Keratinocyte (primary cell): ENCODE data around the gene CABLES2. TPM values are rescaled to one million over a fixed set of nuclear protein-coding genes. Genes with fewer than 3 reads are reported as not detected.

ENCODE experiments used
- DNase-seq: peaks from one replicate; pipeline ENCODE4 v3.0.0-alpha.2; 2011; ENCODE audit warnings: low read depth, missing footprints, low spot score
- FAIRE-seq: peaks from 2 replicates; lab custom pipeline; 2011; peaks lifted over from hg19 to GRCh38; lab: Jason Lieb, UNC
- H2AFZ ChIP-seq: 2 replicates; pipeline ENCODE4 v1.6.0; 2012; ENCODE audit warnings: low read length, control low read depth, inconsistent platforms; ENCODE audit not compliant: control insufficient read depth
- H3K27ac ChIP-seq: 2 replicates; pipeline ENCODE4 v1.5.1; 2011; ENCODE audit warnings: low read length; ENCODE audit not compliant: control insufficient read depth, insufficient read depth
- H3K27me3 ChIP-seq: 3 replicates; pipeline ENCODE4 v1.6.0; 2011; ENCODE audit warnings: low read length; ENCODE audit not compliant: control insufficient read depth, insufficient read depth; ENCODE audit errors: extremely low read depth
- H3K36me3 ChIP-seq, 2 experiments: 2 replicates in 1 of 2; 3 replicates in 1 of 2; pipeline ENCODE4 v1.5.1; 2011; ENCODE audit warnings: low read length in 2 of 2, mild to moderate bottlenecking in 1 of 2; ENCODE audit not compliant: control insufficient read depth in 2 of 2, insufficient read depth in 2 of 2; ENCODE audit errors: extremely low read depth in 1 of 2
- H3K4me1 ChIP-seq: 3 replicates; pipeline ENCODE4 v1.5.1; 2011; ENCODE audit warnings: low read length; ENCODE audit not compliant: control insufficient read depth, insufficient read depth; ENCODE audit errors: extremely low read depth
- H3K4me2 ChIP-seq: 3 replicates; pipeline ENCODE4 v1.6.0; 2011; ENCODE audit warnings: low read depth, low read length; ENCODE audit not compliant: control insufficient read depth, insufficient read depth; ENCODE audit errors: extremely low read depth
- H3K4me3 ChIP-seq, 3 experiments: fragments of 200-600 bp in 1 of 3; sonication (generic) in 1 of 3; 2 replicates in 2 of 3; 3 replicates in 1 of 3; pipeline ENCODE4 v1.5.1; 2011 to 2016; ENCODE audit warnings: low read length in 3 of 3, mild to moderate bottlenecking in 3 of 3, control low read depth in 2 of 3, inconsistent platforms in 1 of 3, low read depth in 1 of 3, mixed read lengths in 1 of 3, mixed run types in 1 of 3, moderate library complexity in 1 of 3; ENCODE audit not compliant: control insufficient read depth in 2 of 3, insufficient read depth in 2 of 3; ENCODE audit errors: extremely low read depth in 1 of 3
- H3K79me2 ChIP-seq: 2 replicates; pipeline ENCODE4 v1.6.0; 2012; ENCODE audit warnings: low read length; ENCODE audit not compliant: control insufficient read depth, insufficient read depth
- H3K9ac ChIP-seq: 3 replicates; pipeline ENCODE4 v1.6.0; 2011; ENCODE audit warnings: low read length; ENCODE audit not compliant: control insufficient read depth, insufficient read depth; ENCODE audit errors: extremely low read depth
- H3K9me1 ChIP-seq: 3 replicates; pipeline ENCODE4 v1.6.0; 2011; ENCODE audit warnings: low read length; ENCODE audit not compliant: control insufficient read depth, insufficient read depth; ENCODE audit errors: extremely low read depth
- H3K9me3 ChIP-seq: 2 replicates; pipeline ENCODE4 v1.5.1; 2012; ENCODE audit warnings: low read depth, low read length; ENCODE audit not compliant: control insufficient read depth
- H4K20me1 ChIP-seq: 3 replicates; pipeline ENCODE4 v1.6.0; 2011; ENCODE audit warnings: low read length; ENCODE audit not compliant: control insufficient read depth, insufficient read depth; ENCODE audit errors: extremely low read depth
- CTCF ChIP-seq, 3 experiments: IDR thresholded peaks in 1 of 3; conservative IDR thresholded peaks in 1 of 3; optimal IDR thresholded peaks in 1 of 3; 2 replicates in 2 of 3; 3 replicates in 1 of 3; pipeline versions ENCODE3 to v1.5.1; 2011; ENCODE audit warnings: low read length in 3 of 3, mild to moderate bottlenecking in 3 of 3, moderate library complexity in 2 of 3, control low read depth in 1 of 3, inconsistent platforms in 1 of 3; ENCODE audit not compliant: insufficient read depth in 2 of 3; ENCODE audit errors: extremely low read depth in 1 of 3
- EZH2 ChIP-seq: IDR thresholded peaks from one replicate; pipeline ENCODE4 v1.6.1; 2012; ENCODE audit warnings: inconsistent platforms, mild to moderate bottlenecking, low read length, moderate library complexity
- dilution Hi-C: fragments of 300-500 bp; cut with MboI; formaldehyde crosslinking; loops from one replicate; pipeline ENCODE4 v1.7.0; 2020; ENCODE audit warnings: low sequenced_read_pairs; ENCODE audit not compliant: extremely low pct_ligation_motif_present
- polyA plus RNA-seq, 5 experiments: library from polyadenylated mRNA; depleted of rRNA in 3 of 5; stranded (reverse) in 3 of 5; stranded (forward) in 1 of 5; unstranded in 1 of 5; fragments of >200 nt; gene quantifications; 1 replicate in 1 of 5; 2 replicates in 3 of 5; 3 replicates in 1 of 5; pipeline versions ENCODE4 v1.2.1 to v1.2.3, GENCODE V29; 2011 to 2012; ENCODE audit warnings: missing spikeins in 2 of 5, low read depth in 1 of 5, low replicate concordance in 1 of 5

Gene CABLES2
- polyA plus RNA-seq, 1 donor (not counting 4 experiments of a cell fraction or from before 2014, with no cell fraction given) = 2.2 TPM

- Histone ChIP-seq H3K27me3 (peaks cover 26% of the 10 kb centered on the region), H3K4me1 (no peaks in the 10 kb centered on the region), H3K4me2 (no peak overlapping the region), H3K9me1 (no peaks in the 10 kb centered on the region), H4K20me1 (no peaks in the 10 kb centered on the region), H3K36me3 (no peaks in the 10 kb centered on the region), H3K9me3 (no peaks in the 10 kb centered on the region), H3K27ac (no peak overlapping the region), H3K79me2 (no peaks in the 10 kb centered on the region), H3K4me3 (no peak overlapping the region), H2AFZ (no peak overlapping the region), H3K9ac (no peak overlapping the region)
- DNase-seq (no peak), FAIRE-seq (no peak)
- no peak for TF ChIP-seq EZH2
- no peak for TF ChIP-seq CTCF (optimal IDR thresholded peaks at IDR 0.05 in 1 of 3, IDR thresholded peaks at IDR 0.05 in 1 of 3, conservative IDR thresholded peaks at IDR 0.05 in 1 of 3; ENCODE audit: extremely low read depth in 1 of 3, insufficient read depth in 2 of 3, low read length in 3 of 3)
- dilution Hi-C loops = loop anchor here (25.0 kb wide), 1 partner anchor 89 kb away; no protein-coding TSS in a partner anchor
These were observed 41.7 kb upstream of the CABLES2 start for GRCh38 chr20:62448788-62449187.

GRCh38 chr20:62448038-62448437 lies 41.0 kb upstream of the CABLES2 start:
- Histone ChIP-seq H3K9me1 (no peaks in the 10 kb centered on the region), H3K4me1 (no peaks in the 10 kb centered on the region), H3K36me3 (no peaks in the 10 kb centered on the region), H3K4me3 (no peak overlapping the region), H3K9ac (no peak overlapping the region), H3K79me2 (no peaks in the 10 kb centered on the region), H3K27ac (no peak overlapping the region), H2AFZ (no peak overlapping the region), H3K27me3 (peaks cover 26% of the 10 kb centered on the region), H4K20me1 (no peaks in the 10 kb centered on the region), H3K4me2 (no peak overlapping the region), H3K9me3 (no peaks in the 10 kb centered on the region)
- FAIRE-seq (no peak), DNase-seq (no peak)
- TF ChIP-seq CTCF (optimal IDR thresholded peaks at IDR 0.05 in 1 of 3, IDR thresholded peaks at IDR 0.05 in 1 of 3, conservative IDR thresholded peaks at IDR 0.05 in 1 of 3; ENCODE audit: extremely low read depth in 1 of 3, insufficient read depth in 2 of 3, low read length in 3 of 3) = no peak
- no peak for TF ChIP-seq EZH2
- dilution Hi-C loops = loop anchor here (25.0 kb wide), 1 partner anchor 89 kb away; no protein-coding TSS in a partner anchor
